KMS-11 (cell line): ENCODE data around the gene C2CD4A.
A peak's percentile ranks its signal among the peaks of the same experiment; 100 is the strongest.

Experiments
- H2AFZ ChIP-seq: fragments of 200-600 bp; sonication (generic); 2 replicates; pipeline ENCODE4 v1.6.1; 2016; ENCODE audit warnings: antibody characterized with exemption, mixed run types, low read depth
- H3K27ac ChIP-seq: fragments of 200-600 bp; sonication (generic); 2 replicates; pipeline ENCODE4 v1.6.1; 2016; ENCODE audit warnings: mild to moderate bottlenecking, mixed run types
- H3K27me3 ChIP-seq: fragments of 200-600 bp; sonication (generic); 2 replicates; pipeline ENCODE4 v1.6.1; 2017; ENCODE audit warnings: mild to moderate bottlenecking, low read depth, mixed run types, moderate library complexity; ENCODE audit not compliant: insufficient read depth
- H3K36me3 ChIP-seq: fragments of 200-600 bp; sonication (generic); 2 replicates; pipeline ENCODE4 v1.6.1; 2017; ENCODE audit warnings: mild to moderate bottlenecking, mixed run types; ENCODE audit not compliant: insufficient read depth
- H3K4me1 ChIP-seq: fragments of 200-600 bp; sonication (generic); 2 replicates; pipeline ENCODE4 v1.6.1; 2016; ENCODE audit warnings: mild to moderate bottlenecking, low read depth, mixed run types; ENCODE audit not compliant: poor library complexity, severe bottlenecking
- H3K4me2 ChIP-seq: fragments of 200-600 bp; sonication (generic); 2 replicates; pipeline ENCODE4 v1.7.0; 2016; ENCODE audit warnings: mild to moderate bottlenecking, mixed run types
- H3K4me3 ChIP-seq: fragments of 200-600 bp; sonication (generic); IDR thresholded peaks from 2 replicates; pipeline ENCODE4 v1.6.1; 2017; ENCODE audit warnings: low read depth, low read length, mixed read lengths; ENCODE audit not compliant: insufficient read depth
- H3K79me2 ChIP-seq: fragments of 200-600 bp; sonication (generic); 2 replicates; pipeline ENCODE4 v1.6.1; 2016; ENCODE audit warnings: low read depth, mixed run types; ENCODE audit not compliant: insufficient read depth
- H3K9ac ChIP-seq: fragments of 200-600 bp; sonication (generic); 2 replicates; pipeline ENCODE4 v1.6.1; 2016; ENCODE audit warnings: mild to moderate bottlenecking, mixed run types
- H4K20me1 ChIP-seq: fragments of 200-600 bp; sonication (generic); 2 replicates; pipeline ENCODE4 v1.6.1; 2016; ENCODE audit warnings: mild to moderate bottlenecking, mixed run types; ENCODE audit not compliant: insufficient read depth
- TF ChIP-seq, protein P1 (sequence below): fragments of 200-600 bp; sonication (generic); conservative IDR thresholded peaks from 2 replicates; pipeline ENCODE4 v1.6.1; 2017; ENCODE audit warnings: low read depth, mild to moderate bottlenecking, antibody characterized with exemption, low read length, moderate library complexity, mixed read lengths

C2CD4A gene

DNA sequence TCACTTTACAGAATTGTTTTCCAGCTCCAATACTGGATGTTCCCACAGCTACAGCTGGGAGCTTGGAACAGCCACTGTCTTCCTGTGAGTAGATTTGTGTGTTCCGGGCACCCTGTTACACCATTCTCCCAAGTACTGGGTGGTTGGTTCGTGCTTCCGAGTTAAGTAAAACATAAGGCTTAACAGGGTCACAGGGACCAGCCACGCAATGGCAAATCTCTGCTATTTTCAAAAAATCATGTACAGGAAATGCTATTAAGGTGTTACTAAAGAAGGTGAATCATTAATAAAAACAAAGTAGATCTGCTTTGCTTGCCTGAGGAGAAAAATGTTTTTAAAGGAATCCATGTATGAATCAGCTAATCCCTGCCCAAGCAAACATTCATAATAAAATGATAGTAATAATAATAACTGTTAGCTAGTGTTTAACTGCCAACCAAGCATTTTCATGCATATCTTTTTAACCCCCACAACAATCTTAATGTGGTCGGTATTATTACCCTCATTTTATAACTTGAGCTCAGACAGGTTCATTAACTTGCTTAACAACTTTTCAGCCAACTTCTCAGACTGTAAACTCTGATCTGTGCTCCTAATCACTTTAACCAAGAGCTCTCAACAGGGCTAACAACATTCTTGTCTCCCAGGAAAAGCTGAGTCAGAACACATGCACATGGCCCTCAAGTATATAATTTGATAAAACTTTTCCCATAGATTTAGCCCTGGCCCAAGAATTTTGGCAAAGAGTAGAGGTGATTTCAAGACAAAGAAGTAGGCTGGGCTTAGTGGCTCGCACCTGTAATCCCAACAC lies 2.7 kb upstream of the C2CD4A start:
- H3K4me3 ChIP-seq = no peak overlapping the region
- no peak overlapping the region for H2AFZ ChIP-seq
- H3K79me2 ChIP-seq = peaks cover 6% of the 10 kb centered on the region; the same call in 1 of the 2 replicates
- H3K27ac ChIP-seq = no peak overlapping the region
- peaks cover 13% of the 10 kb centered on the region for H3K4me1 ChIP-seq
- no peaks in the 10 kb centered on the region for H3K36me3 ChIP-seq
- peaks cover 7% of the 10 kb centered on the region; the same call in 1 of the 2 replicates for H3K27me3 ChIP-seq
- H3K4me2 ChIP-seq = no peak overlapping the region
- no peaks in the 10 kb centered on the region for H4K20me1 ChIP-seq
- no peak overlapping the region for H3K9ac ChIP-seq
- TF ChIP-seq, protein P1, sequence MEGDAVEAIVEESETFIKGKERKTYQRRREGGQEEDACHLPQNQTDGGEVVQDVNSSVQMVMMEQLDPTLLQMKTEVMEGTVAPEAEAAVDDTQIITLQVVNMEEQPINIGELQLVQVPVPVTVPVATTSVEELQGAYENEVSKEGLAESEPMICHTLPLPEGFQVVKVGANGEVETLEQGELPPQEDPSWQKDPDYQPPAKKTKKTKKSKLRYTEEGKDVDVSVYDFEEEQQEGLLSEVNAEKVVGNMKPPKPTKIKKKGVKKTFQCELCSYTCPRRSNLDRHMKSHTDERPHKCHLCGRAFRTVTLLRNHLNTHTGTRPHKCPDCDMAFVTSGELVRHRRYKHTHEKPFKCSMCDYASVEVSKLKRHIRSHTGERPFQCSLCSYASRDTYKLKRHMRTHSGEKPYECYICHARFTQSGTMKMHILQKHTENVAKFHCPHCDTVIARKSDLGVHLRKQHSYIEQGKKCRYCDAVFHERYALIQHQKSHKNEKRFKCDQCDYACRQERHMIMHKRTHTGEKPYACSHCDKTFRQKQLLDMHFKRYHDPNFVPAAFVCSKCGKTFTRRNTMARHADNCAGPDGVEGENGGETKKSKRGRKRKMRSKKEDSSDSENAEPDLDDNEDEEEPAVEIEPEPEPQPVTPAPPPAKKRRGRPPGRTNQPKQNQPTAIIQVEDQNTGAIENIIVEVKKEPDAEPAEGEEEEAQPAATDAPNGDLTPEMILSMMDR = no peak

GRCh38 chr15:62067448-62068044 lies 769 bp downstream of the C2CD4A start:
- no peaks in the 10 kb centered on the region for H4K20me1 ChIP-seq
- no peaks in the 10 kb centered on the region for H3K79me2 ChIP-seq
- no peak overlapping the region for H3K27ac ChIP-seq
- H3K27me3 ChIP-seq = peaks cover 7% of the 10 kb centered on the region; the same call in 1 of the 2 replicates
- peak overlapping the region; percentile 9; the same call in 1 of the 2 replicates for H2AFZ ChIP-seq
- no peak overlapping the region for H3K4me3 ChIP-seq
- TF ChIP-seq, protein P1 = no peak
- no peaks in the 10 kb centered on the region for H3K36me3 ChIP-seq
- peaks cover 8% of the 10 kb centered on the region for H3K4me1 ChIP-seq
- H3K4me2 ChIP-seq = peak overlapping the region; percentile 54
- H3K9ac ChIP-seq = no peak overlapping the region

GRCh38 chr15:62068071-62068809 lies 1.5 kb downstream of the C2CD4A start:
- Histone ChIP-seq H3K27ac (no peak overlapping the region), H3K4me1 (peaks cover 8% of the 10 kb centered on the region), H3K9ac (no peak overlapping the region), H2AFZ (peak overlapping the region; percentile 82), H3K4me2 (peak overlapping the region; percentile 70; the same call in 1 of the 2 replicates), H4K20me1 (no peaks in the 10 kb centered on the region), H3K27me3 (peaks cover 7% of the 10 kb centered on the region; the same call in 1 of the 2 replicates), H3K79me2 (no peaks in the 10 kb centered on the region), H3K4me3 (no peak overlapping the region), H3K36me3 (no peaks in the 10 kb centered on the region)
- TF ChIP-seq, protein P1 = no peak

GRCh38 chr15:62068810-62069167 lies 2.0 kb downstream of the C2CD4A start:
- H3K36me3 ChIP-seq = no peaks in the 10 kb centered on the region
- no peaks in the 10 kb centered on the region for H3K79me2 ChIP-seq
- peak overlapping the region; percentile 82 for H2AFZ ChIP-seq
- no peak overlapping the region for H3K27ac ChIP-seq
- H3K4me2 ChIP-seq = peak overlapping the region; percentile 70; the same call in 1 of the 2 replicates
- no peak overlapping the region for H3K4me3 ChIP-seq
- TF ChIP-seq, protein P1 = no peak
- H3K27me3 ChIP-seq = peaks cover 7% of the 10 kb centered on the region; the same call in 1 of the 2 replicates
- H3K4me1 ChIP-seq = peaks cover 8% of the 10 kb centered on the region
- H3K9ac ChIP-seq = no peak overlapping the region
- H4K20me1 ChIP-seq = no peaks in the 10 kb centered on the region
